K562 (cell line): Measurements from ENCODE around the gene CD2. TPM values are rescaled to one million over a fixed set of nuclear protein-coding genes. Genes with fewer than 3 reads are reported as not detected.

Source experiments
- ATAC-seq: fragments of 200-7000 bp; cut with Tn5 transposase; 3 replicates; pipeline ENCODE4 v1.9.1; 2020; ENCODE audit warnings: moderate library complexity
- BruUV-seq: library from RNA; stranded (reverse); fragments of 400-500 nt; replicated peaks from 2 replicates; lab custom pipeline; 2021; lab: Mats Ljungman, UMichigan
- CTCF ChIA-PET: fragments of 300-600 bp; formaldehyde crosslinking; extraction: SDS; loops from one replicate; lab custom pipeline; 2021; ENCODE audit warnings: low intra/inter-chr PET ratio; lab: Yijun Ruan, JAX
- POLR2A ChIA-PET: fragments of 300-600, 350-650 bp; sonication (Branson Sonifier 250); formaldehyde crosslinking; extraction: SDS; loops from one replicate; lab custom pipeline; 2021; ENCODE audit warnings: antibody characterized with exemption, inconsistent platforms; lab: Yijun Ruan, JAX
- DNase-seq, 4 experiments: peaks; one replicate each; pipeline versions ENCODE4 v3.0.0 to v3.0.0-alpha.2; 2011 to 2018; ENCODE audit warnings: low spot score in 3 of 4, mixed read lengths in 3 of 4; ENCODE audit errors: extremely low read depth in 1 of 4
- FAIRE-seq: peaks from 2 replicates; lab custom pipeline; 2011; peaks lifted over from hg19 to GRCh38; lab: Jason Lieb, UNC
- H2AFZ ChIP-seq: 2 replicates; pipeline ENCODE4 v1.6.0; 2011; ENCODE audit warnings: low read depth, low read length, control low read depth, inconsistent platforms
- H3K27ac ChIP-seq: fragments of 200-600 bp; 3 replicates; pipeline ENCODE4 v1.8.0; 2011; ENCODE audit warnings: low read depth, mild to moderate bottlenecking, control low read depth, inconsistent platforms, low read length, moderate library complexity, mixed read lengths; ENCODE audit errors: extremely low read depth
- H3K27me3 ChIP-seq, 2 experiments: fragments of 300-600 bp in 1 of 2; 2 replicates in 1 of 2; 3 replicates in 1 of 2; pipeline versions ENCODE4 v1.6.0 to v1.8.0; 2011; ENCODE audit warnings: inconsistent platforms in 2 of 2, low read length in 2 of 2, mild to moderate bottlenecking in 1 of 2, mixed read lengths in 1 of 2, moderate library complexity in 1 of 2; ENCODE audit not compliant: control insufficient read depth in 2 of 2, insufficient read depth in 2 of 2
- H3K36me3 ChIP-seq: fragments of 300-600 bp; 3 replicates; pipeline ENCODE4 v1.8.0; 2011; ENCODE audit warnings: mild to moderate bottlenecking, low read length, inconsistent platforms; ENCODE audit not compliant: control insufficient read depth, insufficient read depth
- H3K4me1 ChIP-seq, 2 experiments: fragments of 200-600 bp in 1 of 2; replicated peaks in 1 of 2; 2 replicates in 1 of 2; 3 replicates in 1 of 2; pipeline versions ENCODE4 v1.5.1 to v1.8.0; 2011; ENCODE audit warnings: inconsistent platforms in 2 of 2, low read length in 2 of 2, mild to moderate bottlenecking in 1 of 2, mixed read lengths in 1 of 2, moderate library complexity in 1 of 2; ENCODE audit not compliant: control insufficient read depth in 2 of 2, insufficient read depth in 2 of 2
- H3K4me2 ChIP-seq: 2 replicates; pipeline ENCODE4 v1.6.1; 2011; ENCODE audit warnings: low read length, control low read depth, inconsistent platforms, mixed read lengths; ENCODE audit not compliant: insufficient read depth
- H3K4me3 ChIP-seq: fragments of 200-600 bp; sonication (generic), shearing (Covaris generic); 2 replicates; pipeline ENCODE4 v1.5.1; 2016; ENCODE audit warnings: control low read depth, inconsistent platforms
- H3K79me2 ChIP-seq: fragments of 200-600 bp; 3 replicates; pipeline ENCODE4 v1.8.0; 2011; ENCODE audit warnings: low read length, inconsistent platforms; ENCODE audit not compliant: control insufficient read depth, insufficient read depth
- H3K9ac ChIP-seq, 2 experiments: 2 replicates each; pipeline versions ENCODE4 v1.6.0 to v1.6.1; 2011; ENCODE audit warnings: low read depth in 2 of 2, low read length in 2 of 2, control low read depth in 1 of 2, inconsistent platforms in 1 of 2, mild to moderate bottlenecking in 1 of 2, mixed read lengths in 1 of 2; ENCODE audit not compliant: insufficient read depth in 1 of 2
- H3K9me1 ChIP-seq: one replicate; pipeline ENCODE4 v1.6.0; 2011; ENCODE audit warnings: inconsistent platforms, mild to moderate bottlenecking, low read length, moderate library complexity; ENCODE audit not compliant: control insufficient read depth, insufficient read depth
- H3K9me3 ChIP-seq: replicated peaks from 2 replicates; pipeline ENCODE4 v1.5.1; 2011; ENCODE audit warnings: low read depth, low read length, inconsistent platforms; ENCODE audit not compliant: control insufficient read depth, insufficient read depth
- H4K20me1 ChIP-seq: replicated peaks from 2 replicates; pipeline ENCODE4 v1.6.1; 2011; ENCODE audit warnings: low read length, inconsistent platforms, mixed read lengths; ENCODE audit not compliant: control insufficient read depth, insufficient read depth
- CBFA2T3 ChIP-seq: fragments of 450-650 bp; IDR thresholded peaks from 2 replicates; pipeline ENCODE4 v1.6.1; 2017
- DACH1 ChIP-seq: fragments of 450-650 bp; IDR thresholded peaks from 2 replicates; pipeline ENCODE4 v1.6.1; 2018; ENCODE audit not compliant: partially characterized antibody
- GTF2F1 ChIP-seq: IDR thresholded peaks from 2 replicates; pipeline ENCODE4 v1.6.1; 2011; ENCODE audit warnings: low read depth, low read length, improper control_type of control experiment
- ID3 ChIP-seq, 2 experiments: fragments of 250-450 bp in 1 of 2; fragments of 450-650 bp in 1 of 2; sonication (Bioruptor Pico) in 1 of 2; IDR thresholded peaks; 2 replicates each; pipeline versions ENCODE4 v1.6.1 to v1.8.0; 2016 to 2021; ENCODE audit warnings: mild to moderate bottlenecking in 2 of 2, moderate library complexity in 2 of 2, missing compliant biosample characterization in 1 of 2, missing genetic modification characterization in 1 of 2
- KAT8 ChIP-seq: fragments of 450-650 bp; IDR thresholded peaks from 2 replicates; pipeline ENCODE4 v1.6.1; 2016; ENCODE audit warnings: low read depth, mild to moderate bottlenecking
- MIER1 ChIP-seq: fragments of 450-650 bp; IDR thresholded peaks from 2 replicates; pipeline ENCODE4 v1.6.1; 2016; ENCODE audit warnings: antibody characterized with exemption, mild to moderate bottlenecking, low read depth
- POLR3A ChIP-seq: IDR thresholded peaks from 2 replicates; pipeline ENCODE4 v1.6.1; 2011; ENCODE audit warnings: borderline replicate concordance, mild to moderate bottlenecking, moderate library complexity; ENCODE audit not compliant: insufficient read length, insufficient read depth; ENCODE audit errors: extremely low read depth
- SRSF9 ChIP-seq: fragments of 200-400 bp; formaldehyde crosslinking; IDR thresholded peaks from 2 replicates; pipeline ENCODE4 v1.6.1; 2017; ENCODE audit warnings: low read depth, low read length, borderline replicate concordance
- TAF9B ChIP-seq: fragments of 450-650 bp; IDR thresholded peaks from 2 replicates; pipeline ENCODE4 v1.6.1; 2018; ENCODE audit warnings: mild to moderate bottlenecking; ENCODE audit not compliant: partially characterized antibody
- TEAD1 ChIP-seq, 2 experiments: fragments of 450-650 bp in 1 of 2; sonication (generic) in 1 of 2; formaldehyde crosslinking; IDR thresholded peaks; 2 replicates each; pipeline versions ENCODE4 v1.4.0 to v1.8.0; 2020 to 2022; ENCODE audit warnings: mild to moderate bottlenecking in 2 of 2, missing genetic modification reagents in 1 of 2
- ZBTB7A ChIP-seq: IDR thresholded peaks from 2 replicates; pipeline ENCODE4 v1.6.1; 2011; ENCODE audit warnings: low read depth, mild to moderate bottlenecking, low read length, moderate library complexity, borderline replicate concordance; ENCODE audit not compliant: control insufficient read depth
- ZFX ChIP-seq: sonication (generic); formaldehyde crosslinking; IDR thresholded peaks from 2 replicates; pipeline ENCODE4 v1.8.0; 2022; ENCODE audit warnings: mild to moderate bottlenecking, missing genetic modification reagents, moderate library complexity
- ZNF143 ChIP-seq: sonication (generic); formaldehyde crosslinking; IDR thresholded peaks from 2 replicates; pipeline ENCODE4 v1.9.0; 2022; ENCODE audit warnings: mild to moderate bottlenecking, missing genetic modification reagents
- WGBS: fragments of 100-300 bp; shearing (Covaris generic); methylation state at CpG from one replicate; pipeline ENCODE4 v1.1.6; 2016; ENCODE audit warnings: low coverage, mixed read lengths; ENCODE audit not compliant: insufficient coverage; ENCODE audit errors: missing lambda C conversion rate; 5-methylcytosine and 5-hydroxymethylcytosine counted together
- in situ Hi-C: fragments of 300-500 bp; cut with MboI; formaldehyde crosslinking; loops from 4 replicates; pipeline ENCODE4 v1.15.0; 2018; ENCODE audit warnings: inconsistent platforms, mixed read lengths
- intact Hi-C: fragments of 100-400 bp; cut with micrococcal nuclease; formaldehyde crosslinking; loops from 2 replicates; pipeline ENCODE4 v1.14.2; 2022
- polyA plus RNA-seq, 8 experiments: library from polyadenylated mRNA; depleted of rRNA in 4 of 8; stranded (reverse) in 5 of 8; unstranded in 3 of 8; fragments of >200 nt; fragmentation: Nextera tagmentation in 2 of 8; fragmentation: Illumina TruSeq in 1 of 8; extraction: Ambion mirVana in 2 of 8; extraction: Trizol in 1 of 8; gene quantifications; 2 replicates each; pipeline versions ENCODE4 v1.2.1 to v1.2.3, GENCODE V29; 2011 to 2014; ENCODE audit warnings: inconsistent platforms in 1 of 8, missing spikeins in 1 of 8
- total RNA-seq, 7 experiments: library from RNA; depleted of rRNA in 6 of 7; stranded (reverse); fragments of >200 nt in 6 of 7; fragmentation: Illumina TruSeq in 2 of 7; extraction: Trizol in 2 of 7; gene quantifications; 2 replicates each; pipeline versions ENCODE4 v1.2.1 to v1.2.3, GENCODE V29; 2011 to 2021; ENCODE audit warnings: low replicate concordance in 1 of 7
- TF ChIP-seq, protein P1 (sequence below): fragments of 150-350 bp; conservative IDR thresholded peaks from 2 replicates; pipeline ENCODE4 v1.6.1; 2014; ENCODE audit warnings: low read length

CD2 gene
- total and polyA plus RNA-seq, 9 of the 15 experiments (the other 6 are each of a cell fraction or from before 2014, with no cell fraction given): 0.07 to 0.16 TPM; not detected in 7

GRCh38 chr1:116763116-116763786 is 9.0 kb downstream of the CD2 start (continued):
- no peak for TF ChIP-seq SRSF9
- TF ChIP-seq, all 486 proteins: peak for 20

GRCh38 chr1:116763787-116764465 is 9.7 kb downstream of the CD2 start:
- Histone ChIP-seq H3K9me3 (no peaks in the 10 kb centered on the region), H3K4me2 (peak overlapping the region; percentile 5; the same call in 1 of the 2 replicates), H3K4me3 (no peak overlapping the region), H3K9me1 (no peaks in the 10 kb centered on the region), H4K20me1 (no peaks in the 10 kb centered on the region), H2AFZ (peak overlapping the region; percentile 70), H3K27me3 (no peaks in the 10 kb centered on the region), H3K79me2 (no peaks in the 10 kb centered on the region), H3K27ac (no peak overlapping the region), H3K9ac (peak overlapping the region in 1 of 2 experiments; percentile 2; a peak in 1 of 4 replicates), H3K4me1 (peaks cover 21 to 23% of the 10 kb centered on the region in 2 experiments), H3K36me3 (no peaks in the 10 kb centered on the region)
- ChIA-PET POLR2A (interaction anchor here (0.6 to 1.5 kb wide), 9 partner anchors 9 to 296 kb away, joined by 3 to 6 read pairs (median 4); partner anchors contain the start of genes CD2 and TTF2), CTCF (no interaction called here)
- intact Hi-C loops: loop anchor here (1.0 to 5.0 kb wide), 3 partner anchors 27 to 118 kb away; no protein-coding TSS in a partner anchor
- WGBS: 49% methylated on average over 11 of the region's 11 CpGs
- FAIRE-seq (peak; percentile 89), DNase-seq (peak; percentile 70 to 84 (median 78)), ATAC-seq (peak; percentile 96)
- in situ Hi-C loops: no loop called here
- BruUV-seq: no TSS peak
- peak; percentile 31 for TF ChIP-seq CBFA2T3
- no peak for TF ChIP-seq ID3 (CRISPR knock-in tag; IDR thresholded peaks at IDR 0.05)
- TF ChIP-seq ID3 (tag; IDR thresholded peaks at IDR 0.05): no peak
- TF ChIP-seq TEAD1 (CRISPR knock-in tag; IDR thresholded peaks at IDR 0.05): no peak
- TF ChIP-seq MIER1: no peak
- TF ChIP-seq TAF9B: no peak
- no peak for TF ChIP-seq DACH1
- TF ChIP-seq ZBTB7A: 0 out of 2 replicates have a peak, but pooled peaks have one; percentile 31
- TF ChIP-seq, protein P1, sequence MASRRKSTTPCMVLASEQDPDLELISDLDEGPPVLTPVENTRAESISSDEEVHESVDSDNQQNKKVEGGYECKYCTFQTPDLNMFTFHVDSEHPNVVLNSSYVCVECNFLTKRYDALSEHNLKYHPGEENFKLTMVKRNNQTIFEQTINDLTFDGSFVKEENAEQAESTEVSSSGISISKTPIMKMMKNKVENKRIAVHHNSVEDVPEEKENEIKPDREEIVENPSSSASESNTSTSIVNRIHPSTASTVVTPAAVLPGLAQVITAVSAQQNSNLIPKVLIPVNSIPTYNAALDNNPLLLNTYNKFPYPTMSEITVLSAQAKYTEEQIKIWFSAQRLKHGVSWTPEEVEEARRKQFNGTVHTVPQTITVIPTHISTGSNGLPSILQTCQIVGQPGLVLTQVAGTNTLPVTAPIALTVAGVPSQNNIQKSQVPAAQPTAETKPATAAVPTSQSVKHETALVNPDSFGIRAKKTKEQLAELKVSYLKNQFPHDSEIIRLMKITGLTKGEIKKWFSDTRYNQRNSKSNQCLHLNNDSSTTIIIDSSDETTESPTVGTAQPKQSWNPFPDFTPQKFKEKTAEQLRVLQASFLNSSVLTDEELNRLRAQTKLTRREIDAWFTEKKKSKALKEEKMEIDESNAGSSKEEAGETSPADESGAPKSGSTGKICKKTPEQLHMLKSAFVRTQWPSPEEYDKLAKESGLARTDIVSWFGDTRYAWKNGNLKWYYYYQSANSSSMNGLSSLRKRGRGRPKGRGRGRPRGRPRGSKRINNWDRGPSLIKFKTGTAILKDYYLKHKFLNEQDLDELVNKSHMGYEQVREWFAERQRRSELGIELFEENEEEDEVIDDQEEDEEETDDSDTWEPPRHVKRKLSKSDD: no peak
- TF ChIP-seq GTF2F1: no peak
- no peak for TF ChIP-seq ZFX (CRISPR knock-in tag)
- TF ChIP-seq ZNF143: no peak
- TF ChIP-seq POLR3A: no peak
- no peak for TF ChIP-seq KAT8
